GM23338 (cell line): ENCODE measurements around the gene PROZ.

Experiments used
- CREB1 ChIP-seq: fragments of 250-450 bp; sonication (Bioruptor Pico); IDR thresholded peaks from 2 replicates; pipeline ENCODE4 v1.5.0; 2020; ENCODE audit warnings: low read depth, mild to moderate bottlenecking, moderate library complexity
- CTCF ChIP-seq, 2 experiments: fragments of 200-600 bp in 1 of 2; sonication (generic) in 1 of 2; conservative IDR thresholded peaks; 2 replicates each; pipeline versions ENCODE4 v1.5.1 to v1.6.1; 2016 to 2017; ENCODE audit warnings: antibody characterized with exemption in 2 of 2, low read depth in 2 of 2, mild to moderate bottlenecking in 2 of 2, moderate library complexity in 1 of 2
- ETS1 ChIP-seq: IDR thresholded peaks from 2 replicates; pipeline ENCODE4 v1.6.1; 2016; ENCODE audit warnings: antibody characterized with exemption
- EZH2 ChIP-seq: fragments of 200-600 bp; sonication (generic); IDR thresholded peaks from one replicate; pipeline ENCODE4 v1.8.0; 2017; ENCODE audit warnings: antibody characterized with exemption, mild to moderate bottlenecking, low read depth; ENCODE audit not compliant: unreplicated experiment
- EZH2phosphoT487 ChIP-seq: fragments of 200-600 bp; sonication (generic); IDR thresholded peaks from one replicate; pipeline ENCODE4 v1.8.1; 2018; ENCODE audit warnings: antibody characterized with exemption; ENCODE audit not compliant: unreplicated experiment
- JUNB ChIP-seq: IDR thresholded peaks from one replicate; pipeline ENCODE4 v1.6.1; 2016; ENCODE audit warnings: antibody characterized with exemption; ENCODE audit not compliant: unreplicated experiment
- NANOG ChIP-seq: IDR thresholded peaks from 2 replicates; pipeline ENCODE4 v1.6.1; 2016; ENCODE audit warnings: antibody characterized with exemption, borderline replicate concordance
- POLR2AphosphoS5 ChIP-seq: IDR thresholded peaks from 2 replicates; pipeline ENCODE4 v1.6.1; 2016; ENCODE audit warnings: antibody characterized with exemption, low read depth
- ZNF331 ChIP-seq: fragments of 250-450 bp; sonication (Bioruptor Pico); IDR thresholded peaks from 2 replicates; pipeline ENCODE4 v1.5.0; 2020; ENCODE audit warnings: low read depth, mild to moderate bottlenecking, moderate library complexity
- TF ChIP-seq, protein P1 (sequence below): IDR thresholded peaks from one replicate; pipeline ENCODE4 v1.6.1; 2018; ENCODE audit warnings: antibody characterized with exemption; ENCODE audit not compliant: unreplicated experiment
- TF ChIP-seq, protein P2 (sequence below): fragments of 250-450 bp; sonication (Bioruptor Pico); IDR thresholded peaks from 2 replicates; pipeline ENCODE4 v1.5.0; 2020; ENCODE audit warnings: mild to moderate bottlenecking, moderate library complexity

DNA sequence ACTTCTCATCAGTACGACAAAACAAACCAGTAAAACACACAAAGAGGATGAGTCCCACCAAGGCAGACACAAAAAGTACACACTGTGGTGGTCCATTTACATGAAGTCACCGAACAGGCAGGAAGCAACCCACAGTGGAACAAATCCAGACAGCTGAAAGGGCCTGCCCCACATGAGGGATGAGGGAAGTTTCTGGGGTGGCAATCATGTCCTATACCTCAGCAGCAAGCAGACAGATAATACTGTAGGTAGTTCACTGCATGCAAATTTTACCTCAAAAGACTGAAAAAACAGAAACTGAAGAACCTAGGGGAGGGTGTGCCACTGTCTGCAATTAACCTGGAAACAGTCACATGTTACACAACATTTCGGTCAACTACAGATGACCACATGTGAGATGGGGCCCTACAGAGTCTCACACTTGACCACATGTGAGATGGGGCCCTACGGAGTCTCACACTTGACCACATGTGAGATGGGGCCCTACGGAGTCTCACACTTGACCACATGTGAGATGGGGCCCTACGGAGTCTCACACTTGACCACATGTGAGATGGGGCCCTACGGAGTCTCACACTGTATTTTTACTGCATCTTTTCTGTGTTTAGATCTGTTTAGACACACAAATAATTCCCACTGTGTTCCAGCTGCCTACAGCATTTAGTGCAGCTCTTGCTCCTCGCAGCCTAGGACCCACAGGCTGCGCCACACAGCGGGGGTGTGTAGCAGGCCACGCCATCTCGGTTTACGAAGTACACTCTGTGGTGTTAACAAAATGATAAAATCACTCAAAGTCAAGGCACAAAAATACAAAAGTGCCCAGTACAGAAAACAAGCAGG, 27.8 kb downstream of the PROZ start:
- TF ChIP-seq CTCF (conservative IDR thresholded peaks at IDR 0.05; ENCODE audit: low read depth in 2 of 2) (no peak), EZH2 (no peak), POLR2AphosphoS5 (no peak), EZH2phosphoT487 (no peak), CREB1 (CRISPR knock-in tag) (no peak), NANOG (no peak), JUNB (no peak), ETS1 (no peak), ZNF331 (CRISPR knock-in tag) (no peak)
- TF ChIP-seq, protein P1, sequence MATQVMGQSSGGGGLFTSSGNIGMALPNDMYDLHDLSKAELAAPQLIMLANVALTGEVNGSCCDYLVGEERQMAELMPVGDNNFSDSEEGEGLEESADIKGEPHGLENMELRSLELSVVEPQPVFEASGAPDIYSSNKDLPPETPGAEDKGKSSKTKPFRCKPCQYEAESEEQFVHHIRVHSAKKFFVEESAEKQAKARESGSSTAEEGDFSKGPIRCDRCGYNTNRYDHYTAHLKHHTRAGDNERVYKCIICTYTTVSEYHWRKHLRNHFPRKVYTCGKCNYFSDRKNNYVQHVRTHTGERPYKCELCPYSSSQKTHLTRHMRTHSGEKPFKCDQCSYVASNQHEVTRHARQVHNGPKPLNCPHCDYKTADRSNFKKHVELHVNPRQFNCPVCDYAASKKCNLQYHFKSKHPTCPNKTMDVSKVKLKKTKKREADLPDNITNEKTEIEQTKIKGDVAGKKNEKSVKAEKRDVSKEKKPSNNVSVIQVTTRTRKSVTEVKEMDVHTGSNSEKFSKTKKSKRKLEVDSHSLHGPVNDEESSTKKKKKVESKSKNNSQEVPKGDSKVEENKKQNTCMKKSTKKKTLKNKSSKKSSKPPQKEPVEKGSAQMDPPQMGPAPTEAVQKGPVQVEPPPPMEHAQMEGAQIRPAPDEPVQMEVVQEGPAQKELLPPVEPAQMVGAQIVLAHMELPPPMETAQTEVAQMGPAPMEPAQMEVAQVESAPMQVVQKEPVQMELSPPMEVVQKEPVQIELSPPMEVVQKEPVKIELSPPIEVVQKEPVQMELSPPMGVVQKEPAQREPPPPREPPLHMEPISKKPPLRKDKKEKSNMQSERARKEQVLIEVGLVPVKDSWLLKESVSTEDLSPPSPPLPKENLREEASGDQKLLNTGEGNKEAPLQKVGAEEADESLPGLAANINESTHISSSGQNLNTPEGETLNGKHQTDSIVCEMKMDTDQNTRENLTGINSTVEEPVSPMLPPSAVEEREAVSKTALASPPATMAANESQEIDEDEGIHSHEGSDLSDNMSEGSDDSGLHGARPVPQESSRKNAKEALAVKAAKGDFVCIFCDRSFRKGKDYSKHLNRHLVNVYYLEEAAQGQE: no peak
- TF ChIP-seq, protein P2, sequence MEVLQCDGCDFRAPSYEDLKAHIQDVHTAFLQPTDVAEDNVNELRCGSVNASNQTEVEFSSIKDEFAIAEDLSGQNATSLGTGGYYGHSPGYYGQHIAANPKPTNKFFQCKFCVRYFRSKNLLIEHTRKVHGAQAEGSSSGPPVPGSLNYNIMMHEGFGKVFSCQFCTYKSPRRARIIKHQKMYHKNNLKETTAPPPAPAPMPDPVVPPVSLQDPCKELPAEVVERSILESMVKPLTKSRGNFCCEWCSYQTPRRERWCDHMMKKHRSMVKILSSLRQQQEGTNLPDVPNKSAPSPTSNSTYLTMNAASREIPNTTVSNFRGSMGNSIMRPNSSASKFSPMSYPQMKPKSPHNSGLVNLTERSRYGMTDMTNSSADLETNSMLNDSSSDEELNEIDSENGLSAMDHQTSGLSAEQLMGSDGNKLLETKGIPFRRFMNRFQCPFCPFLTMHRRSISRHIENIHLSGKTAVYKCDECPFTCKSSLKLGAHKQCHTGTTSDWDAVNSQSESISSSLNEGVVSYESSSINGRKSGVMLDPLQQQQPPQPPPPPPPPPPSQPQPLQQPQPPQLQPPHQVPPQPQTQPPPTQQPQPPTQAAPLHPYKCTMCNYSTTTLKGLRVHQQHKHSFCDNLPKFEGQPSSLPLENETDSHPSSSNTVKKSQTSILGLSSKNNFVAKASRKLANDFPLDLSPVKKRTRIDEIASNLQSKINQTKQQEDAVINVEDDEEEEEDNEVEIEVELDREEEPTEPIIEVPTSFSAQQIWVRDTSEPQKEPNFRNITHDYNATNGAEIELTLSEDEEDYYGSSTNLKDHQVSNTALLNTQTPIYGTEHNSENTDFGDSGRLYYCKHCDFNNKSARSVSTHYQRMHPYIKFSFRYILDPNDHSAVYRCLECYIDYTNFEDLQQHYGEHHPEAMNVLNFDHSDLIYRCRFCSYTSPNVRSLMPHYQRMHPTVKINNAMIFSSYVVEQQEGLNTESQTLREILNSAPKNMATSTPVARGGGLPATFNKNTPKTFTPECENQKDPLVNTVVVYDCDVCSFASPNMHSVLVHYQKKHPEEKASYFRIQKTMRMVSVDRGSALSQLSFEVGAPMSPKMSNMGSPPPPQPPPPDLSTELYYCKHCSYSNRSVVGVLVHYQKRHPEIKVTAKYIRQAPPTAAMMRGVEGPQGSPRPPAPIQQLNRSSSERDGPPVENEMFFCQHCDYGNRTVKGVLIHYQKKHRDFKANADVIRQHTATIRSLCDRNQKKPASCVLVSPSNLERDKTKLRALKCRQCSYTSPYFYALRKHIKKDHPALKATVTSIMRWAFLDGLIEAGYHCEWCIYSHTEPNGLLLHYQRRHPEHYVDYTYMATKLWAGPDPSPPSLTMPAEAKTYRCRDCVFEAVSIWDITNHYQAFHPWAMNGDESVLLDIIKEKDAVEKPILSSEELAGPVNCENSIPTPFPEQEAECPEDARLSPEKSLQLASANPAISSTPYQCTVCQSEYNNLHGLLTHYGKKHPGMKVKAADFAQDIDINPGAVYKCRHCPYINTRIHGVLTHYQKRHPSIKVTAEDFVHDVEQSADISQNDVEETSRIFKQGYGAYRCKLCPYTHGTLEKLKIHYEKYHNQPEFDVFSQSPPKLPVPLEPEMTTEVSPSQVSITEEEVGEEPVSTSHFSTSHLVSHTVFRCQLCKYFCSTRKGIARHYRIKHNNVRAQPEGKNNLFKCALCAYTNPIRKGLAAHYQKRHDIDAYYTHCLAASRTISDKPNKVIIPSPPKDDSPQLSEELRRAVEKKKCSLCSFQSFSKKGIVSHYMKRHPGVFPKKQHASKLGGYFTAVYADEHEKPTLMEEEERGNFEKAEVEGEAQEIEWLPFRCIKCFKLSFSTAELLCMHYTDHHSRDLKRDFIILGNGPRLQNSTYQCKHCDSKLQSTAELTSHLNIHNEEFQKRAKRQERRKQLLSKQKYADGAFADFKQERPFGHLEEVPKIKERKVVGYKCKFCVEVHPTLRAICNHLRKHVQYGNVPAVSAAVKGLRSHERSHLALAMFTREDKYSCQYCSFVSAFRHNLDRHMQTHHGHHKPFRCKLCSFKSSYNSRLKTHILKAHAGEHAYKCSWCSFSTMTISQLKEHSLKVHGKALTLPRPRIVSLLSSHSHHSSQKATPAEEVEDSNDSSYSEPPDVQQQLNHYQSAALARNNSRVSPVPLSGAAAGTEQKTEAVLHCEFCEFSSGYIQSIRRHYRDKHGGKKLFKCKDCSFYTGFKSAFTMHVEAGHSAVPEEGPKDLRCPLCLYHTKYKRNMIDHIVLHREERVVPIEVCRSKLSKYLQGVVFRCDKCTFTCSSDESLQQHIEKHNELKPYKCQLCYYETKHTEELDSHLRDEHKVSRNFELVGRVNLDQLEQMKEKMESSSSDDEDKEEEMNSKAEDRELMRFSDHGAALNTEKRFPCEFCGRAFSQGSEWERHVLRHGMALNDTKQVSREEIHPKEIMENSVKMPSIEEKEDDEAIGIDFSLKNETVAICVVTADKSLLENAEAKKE (CRISPR knock-in tag): no peak
